Esophagus muscularis mucosa (tissue), 3 donors: ENCODE data around the gene C9orf72.

Experiments
- CTCF ChIP-seq, 3 experiments: fragments of 200-600 bp in 2 of 3; fragments of 450-650 bp in 1 of 3; sonication (generic) in 2 of 3; IDR thresholded peaks; one replicate each; pipeline ENCODE4 v1.5.1; 2017 to 2019; ENCODE audit warnings: antibody characterized with exemption in 3 of 3, mild to moderate bottlenecking in 2 of 3, moderate library complexity in 1 of 3
- POLR2AphosphoS5 ChIP-seq, 2 donors: sonication (generic); formaldehyde crosslinking; IDR thresholded peaks; one replicate each; pipeline ENCODE4 v1.6.1; 2017; ENCODE audit warnings: antibody characterized with exemption in 2 of 2

GRCh38 chr9:27503623-27504022 is 69.7 kb downstream of the C9orf72 start:
- TF ChIP-seq CTCF (IDR thresholded peaks at IDR 0.05) (no peak), POLR2AphosphoS5 (IDR thresholded peaks at IDR 0.05) (no peak)
